Caki2 (cell line): Measurements from ENCODE around the gene CLEC17A. TPM values are rescaled to one million over a fixed set of nuclear protein-coding genes. Genes with fewer than 3 reads are reported as not detected.
A peak's percentile ranks its signal among the peaks of the same experiment; 100 is the strongest.
"Not testable (repeated sequence)": the region's sequence is repeated elsewhere in the genome, so short reads cannot be mapped to it uniquely, and the experiment has no call there.

Experiments used
- DNase-seq: peaks from one replicate; pipeline ENCODE4 v3.0.0-alpha.2; 2015; ENCODE audit warnings: low read depth
- in situ Hi-C: cut with HindIII; loops from 2 replicates; pipeline ENCODE4 v1.10.0; 2016; ENCODE audit warnings: low sequenced_read_pairs, low pct_unique_long_range_greater_than_20kb, mixed read lengths
- total RNA-seq: library from RNA; depleted of rRNA; stranded (reverse); fragments of >200 nt; shearing (Covaris generic); gene quantifications from 2 replicates; pipeline ENCODE4 v1.2.3, GENCODE V29; 2014; ENCODE audit warnings: low replicate concordance

The CLEC17A gene
- total RNA-seq, 1 experiment from 2014 or later: not detected

- DNase-seq: peak; percentile 90
- in situ Hi-C loops: no loop called here
Measured at GRCh38 chr19:14571695-14572490, 11.0 kb upstream of the CLEC17A start, which contains the start of gene NDUFB7. Gene NDUFB7, minus strand, starts transcription at chr19:14572066. Its CDS starts 66 bp downstream, at chr19:14572000.

- in situ Hi-C loops: no loop called here
Measured at GRCh38 chr19:14575428-14575980, 7.4 kb upstream of the CLEC17A start.

GRCh38 chr19:14576363-14576762 is 6.5 kb upstream of the CLEC17A start:
- in situ Hi-C loops: no loop called here
- no peak for DNase-seq

More at GRCh38 chr19:14575428-14575980, 7.4 kb upstream of the CLEC17A start:
- DNase-seq: no peak

GRCh38 chr19:14577264-14577663 is 5.6 kb upstream of the CLEC17A start:
- in situ Hi-C loops: no loop called here
- DNase-seq: no peak

- in situ Hi-C loops: no loop called here
- no peak for DNase-seq
Measured at GRCh38 chr19:14577885-14578427, 4.9 kb upstream of the CLEC17A start.

GRCh38 chr19:14580623-14581237 is 2.2 kb upstream of the CLEC17A start:
- in situ Hi-C loops: no loop called here
- DNase-seq: no peak

GRCh38 chr19:14584372-14584771 is 1.5 kb downstream of the CLEC17A start:
- DNase-seq, in situ Hi-C loops: not testable (repeated sequence)

- DNase-seq, in situ Hi-C loops: not testable (repeated sequence)
Measured at GRCh38 chr19:14585187-14585586, 2.3 kb downstream of the CLEC17A start.

GRCh38 chr19:14589433-14589832 is 6.5 kb downstream of the CLEC17A start:
- in situ Hi-C loops, DNase-seq: not testable (repeated sequence)

GRCh38 chr19:14595558-14595957 is 12.7 kb downstream of the CLEC17A start:
- no peak for DNase-seq
- in situ Hi-C loops: no loop called here

- no peak for DNase-seq
- in situ Hi-C loops: no loop called here
Measured at GRCh38 chr19:14599548-14600147, 16.8 kb downstream of the CLEC17A start.

GRCh38 chr19:14603990-14604387 is 21.1 kb downstream of the CLEC17A start:
- no peak for DNase-seq
- in situ Hi-C loops: no loop called here

GRCh38 chr19:14606627-14607026 is 23.7 kb downstream of the CLEC17A start:
- no peak for DNase-seq
- in situ Hi-C loops: no loop called here

GRCh38 chr19:14611051-14611450 is 28.2 kb downstream of the CLEC17A start:
- in situ Hi-C loops: no loop called here

GRCh38 chr19:14612242-14612641 is 29.4 kb downstream of the CLEC17A start:
- in situ Hi-C loops, DNase-seq: not testable (repeated sequence)

More at GRCh38 chr19:14611051-14611450, 28.2 kb downstream of the CLEC17A start:
- DNase-seq: no peak

GRCh38 chr19:14612657-14613056 is 29.8 kb downstream of the CLEC17A start:
- no peak for DNase-seq
- in situ Hi-C loops: no loop called here

- DNase-seq, in situ Hi-C loops: not testable (repeated sequence)
Measured at GRCh38 chr19:14613399-14614098, 30.7 kb downstream of the CLEC17A start.

- no peak for DNase-seq
- in situ Hi-C loops: no loop called here
Measured at GRCh38 chr19:14614099-14614412, 31.2 kb downstream of the CLEC17A start.
